ENCODE results near the gene NRXN2. TPM values are rescaled to one million over a fixed set of nuclear protein-coding genes. Genes with fewer than 3 reads are reported as not detected.

The NRXN2 gene
- total and polyA plus RNA-seq, 4 donors: 0.17 to 2.8 (median 1.4) TPM

GRCh38 chr11:64601605-64602465 lies 121.2 kb downstream of the NRXN2 start:
- WGBS: 85% methylated on average over 12 of the region's 12 CpGs
- H3K27me3 ChIP-seq (ENCODE audit: control insufficient read depth in 4 of 4, insufficient read depth in 4 of 4, low read length in 3 of 4): peaks cover 0 to 3% (median 0%) of the 10 kb centered on the region in 4 donors
- H3K9ac ChIP-seq (ENCODE audit: low read depth in 1 of 2, low read length in 2 of 2): no peak overlapping the region
- no peaks in the 10 kb centered on the region for H3K36me3 ChIP-seq (ENCODE audit: control insufficient read depth in 4 of 4, insufficient read depth in 3 of 4, low read depth in 1 of 4, low read length in 3 of 4)
- no peak overlapping the region for H3K4me3 ChIP-seq (ENCODE audit: low read depth in 1 of 3, low read length in 3 of 3)
- DNase-seq (ENCODE audit: low spot score): no peak
- no peaks in the 10 kb centered on the region for H3K4me1 ChIP-seq (ENCODE audit: control insufficient read depth in 4 of 4, insufficient read depth in 4 of 4, low read length in 3 of 4)
- H3K9me3 ChIP-seq (ENCODE audit: control insufficient read depth in 4 of 4, low read length in 3 of 4): no peaks in the 10 kb centered on the region
- TF ChIP-seq ZBTB33 (IDR thresholded peaks at IDR 0.05) (no peak), SP1 (IDR thresholded peaks at IDR 0.05) (no peak), TAF1 (conservative IDR thresholded peaks at IDR 0.05) (no peak)
- H3K27ac ChIP-seq (ENCODE audit: low read depth in 1 of 2, low read length in 2 of 2): no peak overlapping the region

GRCh38 chr11:64600281-64600992 lies 122.6 kb downstream of the NRXN2 start:
- H3K27me3 ChIP-seq (ENCODE audit: control insufficient read depth in 4 of 4, insufficient read depth in 4 of 4, low read length in 3 of 4): peaks cover 0 to 3% (median 0%) of the 10 kb centered on the region in 4 donors
- peaks cover 0 to 2% (median 0%) of the 10 kb centered on the region in 4 donors for H3K9me3 ChIP-seq (ENCODE audit: control insufficient read depth in 4 of 4, low read length in 3 of 4)
- H3K27ac ChIP-seq (ENCODE audit: low read depth in 1 of 2, low read length in 2 of 2): no peak overlapping the region
- H3K4me1 ChIP-seq (ENCODE audit: control insufficient read depth in 4 of 4, insufficient read depth in 4 of 4, low read length in 3 of 4): no peaks in the 10 kb centered on the region
- no peaks in the 10 kb centered on the region for H3K36me3 ChIP-seq (ENCODE audit: control insufficient read depth in 4 of 4, insufficient read depth in 3 of 4, low read depth in 1 of 4, low read length in 3 of 4)
- no peak overlapping the region for H3K9ac ChIP-seq (ENCODE audit: low read depth in 1 of 2, low read length in 2 of 2)
- no peak overlapping the region for H3K4me3 ChIP-seq (ENCODE audit: low read depth in 1 of 3, low read length in 3 of 3)
- 93% methylated on average over 19 of the region's 19 CpGs for WGBS
- TF ChIP-seq MAX (IDR thresholded peaks at IDR 0.05): no peak
- no peak for TF ChIP-seq HNF4G (IDR thresholded peaks at IDR 0.05)
- no peak for TF ChIP-seq YY1 (IDR thresholded peaks at IDR 0.05)
- TF ChIP-seq FOXA2 (IDR thresholded peaks at IDR 0.05): no peak
- TF ChIP-seq JUND (IDR thresholded peaks at IDR 0.05): no peak
- no peak for TF ChIP-seq RAD21 (IDR thresholded peaks at IDR 0.05)
- no peak for TF ChIP-seq ZBTB33 (IDR thresholded peaks at IDR 0.05)
- no peak for TF ChIP-seq EGR1 (IDR thresholded peaks at IDR 0.05; ENCODE audit: low read depth in 2 of 2)
- no peak for TF ChIP-seq NR2F2 (IDR thresholded peaks at IDR 0.05)
- TF ChIP-seq CTCF (IDR thresholded peaks at IDR 0.05; ENCODE audit: low read depth, low read length, missing input control): no peak
- TF ChIP-seq ATF3 (IDR thresholded peaks at IDR 0.05): no peak
- DNase-seq (ENCODE audit: low spot score): no peak

All from liver (tissue), 9 donors.